ENCODE measurements around the gene TRIM60. TPM values are rescaled to one million over a fixed set of nuclear protein-coding genes. Genes with fewer than 3 reads are reported as not detected.

TRIM60 gene
- total RNA-seq, 1 donor from 2014 or later = not detected

- H3F3A ChIP-seq (ENCODE audit: low read depth) = no peaks in the 10 kb centered on the region
- no peaks in the 10 kb centered on the region for H3K27me3 ChIP-seq
- H3K4me1 ChIP-seq = no peaks in the 10 kb centered on the region
- Mint-ChIP-seq H3K9me3 (peaks cover 3% of the 10 kb centered on the region), H3K4me3 (no peak overlapping the region), H3K4me1 (peaks cover 14% of the 10 kb centered on the region), H3K27me3 (ENCODE audit: insufficient read depth, low read depth) (peaks cover 2% of the 10 kb centered on the region), H3K36me3 (no peaks in the 10 kb centered on the region), H3K27ac (no peak overlapping the region)
- no peak overlapping the region for H3K9ac ChIP-seq
- no peak overlapping the region for H3K4me3 ChIP-seq
- no peak overlapping the region for H3K4me2 ChIP-seq
- H4K20me1 ChIP-seq (ENCODE audit: low read depth) = no peaks in the 10 kb centered on the region
- no peak for DNase-seq (ENCODE audit: low spot score)
- no peak overlapping the region for H2AFZ ChIP-seq (replicated peaks)
- no peaks in the 10 kb centered on the region for H3K9me3 ChIP-seq (ENCODE audit: low read depth)
- H3K79me2 ChIP-seq (ENCODE audit: low read depth) = no peaks in the 10 kb centered on the region
- no peak overlapping the region for H3K27ac ChIP-seq
- TF ChIP-seq EZH2 (IDR thresholded peaks at IDR 0.05) (no peak), EZH2phosphoT487 (IDR thresholded peaks at IDR 0.05) (no peak), CTCF (IDR thresholded peaks at IDR 0.05) (no peak)
- no peaks in the 10 kb centered on the region for H3K36me3 ChIP-seq
Observed at GRCh38 chr4:165009493-165010227, 22.1 kb upstream of the TRIM60 start.

- Mint-ChIP-seq H3K27ac (no peak overlapping the region), H3K9me3 (peaks cover 3% of the 10 kb centered on the region), H3K4me1 (peaks cover 11% of the 10 kb centered on the region), H3K27me3 (ENCODE audit: insufficient read depth, low read depth) (peaks cover 2% of the 10 kb centered on the region), H3K36me3 (no peaks in the 10 kb centered on the region), H3K4me3 (no peak overlapping the region)
- Histone ChIP-seq H4K20me1 (ENCODE audit: low read depth) (no peaks in the 10 kb centered on the region), H3K27me3 (no peaks in the 10 kb centered on the region), H3K27ac (no peak overlapping the region), H3K9me3 (ENCODE audit: low read depth) (no peaks in the 10 kb centered on the region), H2AFZ (replicated peaks) (no peak overlapping the region), H3K36me3 (no peaks in the 10 kb centered on the region), H3K79me2 (ENCODE audit: low read depth) (no peaks in the 10 kb centered on the region), H3K4me3 (no peak overlapping the region), H3K4me2 (no peak overlapping the region), H3K4me1 (no peaks in the 10 kb centered on the region), H3F3A (ENCODE audit: low read depth) (no peaks in the 10 kb centered on the region), H3K9ac (no peak overlapping the region)
- TF ChIP-seq CTCF (IDR thresholded peaks at IDR 0.05) (no peak), EZH2phosphoT487 (IDR thresholded peaks at IDR 0.05) (no peak), EZH2 (IDR thresholded peaks at IDR 0.05) (no peak)
- no peak for DNase-seq (ENCODE audit: low spot score)
Observed at GRCh38 chr4:165010487-165010886, 21.3 kb upstream of the TRIM60 start.

- Histone ChIP-seq H3K4me1 (no peaks in the 10 kb centered on the region), H3K9ac (no peak overlapping the region), H3K27me3 (no peaks in the 10 kb centered on the region), H3K36me3 (no peaks in the 10 kb centered on the region), H3K4me2 (no peak overlapping the region), H2AFZ (replicated peaks) (no peak overlapping the region), H3K4me3 (no peak overlapping the region), H3K9me3 (ENCODE audit: low read depth) (no peaks in the 10 kb centered on the region), H3F3A (ENCODE audit: low read depth) (no peaks in the 10 kb centered on the region), H3K79me2 (ENCODE audit: low read depth) (no peaks in the 10 kb centered on the region), H4K20me1 (ENCODE audit: low read depth) (no peaks in the 10 kb centered on the region), H3K27ac (no peak overlapping the region)
- H3K27ac Mint-ChIP-seq = no peak overlapping the region
- peaks cover 3% of the 10 kb centered on the region for H3K9me3 Mint-ChIP-seq
- H3K27me3 Mint-ChIP-seq (ENCODE audit: insufficient read depth, low read depth) = peaks cover 2% of the 10 kb centered on the region
- no peak overlapping the region for H3K4me3 Mint-ChIP-seq
- H3K4me1 Mint-ChIP-seq = peaks cover 11% of the 10 kb centered on the region
- no peak for DNase-seq (ENCODE audit: low spot score)
- no peak for TF ChIP-seq EZH2 (IDR thresholded peaks at IDR 0.05)
- no peak for TF ChIP-seq EZH2phosphoT487 (IDR thresholded peaks at IDR 0.05)
- no peak for TF ChIP-seq CTCF (IDR thresholded peaks at IDR 0.05)
- H3K36me3 Mint-ChIP-seq = no peaks in the 10 kb centered on the region
Observed at GRCh38 chr4:165010991-165011390, 20.8 kb upstream of the TRIM60 start.
